ENCODE results near the gene RAB9B.

The RAB9B gene

DNA sequence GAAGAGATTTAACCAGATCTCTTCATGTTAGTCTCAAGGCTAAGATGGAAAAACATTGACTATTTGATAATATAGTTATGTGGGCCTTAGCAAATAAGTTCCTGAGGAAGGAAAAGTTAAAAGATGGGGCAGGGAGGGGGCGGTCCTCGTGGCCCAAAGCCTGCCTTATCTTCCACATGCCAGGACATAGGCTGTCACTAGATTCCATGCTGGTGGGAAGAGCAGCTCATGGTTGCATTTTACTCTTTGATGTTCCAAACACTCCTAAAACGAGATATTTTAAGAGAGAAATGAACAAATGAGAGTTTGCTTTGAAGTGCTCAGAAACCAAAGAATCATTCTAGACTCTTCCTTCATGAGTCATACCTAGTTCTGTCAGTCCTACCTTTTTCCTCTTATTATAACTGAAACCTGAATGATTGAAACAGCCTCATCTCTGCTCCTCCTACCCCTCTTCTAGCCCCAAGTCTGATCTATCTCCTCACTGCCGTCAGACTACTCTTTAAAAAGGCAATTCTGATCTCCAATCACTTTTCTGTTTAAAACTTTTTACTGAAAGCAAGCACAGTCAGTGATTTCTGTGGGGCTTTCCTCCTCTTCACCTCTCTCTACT lies 25.1 kb downstream of the RAB9B start:
- FAIRE-seq = no peak

DNA sequence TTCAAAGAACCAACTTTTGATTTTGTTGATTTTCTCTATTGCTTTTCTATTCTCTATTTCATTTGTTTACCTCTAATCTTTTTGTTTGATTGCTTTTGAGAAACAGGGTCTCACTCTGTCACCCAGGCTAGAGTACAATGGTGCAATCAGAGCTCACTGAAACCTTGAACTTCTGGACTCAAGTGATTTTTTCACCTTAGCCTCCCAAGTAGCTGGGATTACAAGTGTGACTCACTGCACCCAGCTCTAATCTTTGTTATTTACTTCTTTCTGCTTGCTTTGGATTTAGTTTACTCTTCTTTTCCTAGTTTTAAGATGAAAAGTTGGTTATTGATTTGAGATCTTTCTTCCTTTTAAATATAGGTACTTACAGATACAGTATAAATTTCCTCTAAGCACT lies 26.2 kb downstream of the RAB9B start:
- FAIRE-seq = no peak

DNA sequence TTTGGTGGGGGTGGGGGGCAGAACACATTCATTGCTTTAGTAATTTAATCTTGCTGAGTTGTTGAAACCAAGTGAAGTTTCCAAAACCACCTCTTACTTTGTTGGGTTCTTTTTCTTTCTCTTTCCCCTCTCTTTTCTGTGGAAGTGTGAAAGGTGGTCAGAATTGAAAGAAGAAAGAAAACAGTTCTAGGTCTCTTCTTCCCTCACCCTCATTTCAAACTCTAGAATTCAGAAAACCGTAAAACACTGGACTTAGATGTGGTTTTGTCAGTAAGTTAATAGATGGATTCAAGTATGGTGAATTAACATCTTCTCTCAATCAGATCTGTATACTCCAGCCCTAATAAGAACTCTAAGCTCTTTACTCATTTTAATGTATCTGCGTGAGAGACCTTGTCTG lies 31.7 kb downstream of the RAB9B start:
- FAIRE-seq = no peak

DNA sequence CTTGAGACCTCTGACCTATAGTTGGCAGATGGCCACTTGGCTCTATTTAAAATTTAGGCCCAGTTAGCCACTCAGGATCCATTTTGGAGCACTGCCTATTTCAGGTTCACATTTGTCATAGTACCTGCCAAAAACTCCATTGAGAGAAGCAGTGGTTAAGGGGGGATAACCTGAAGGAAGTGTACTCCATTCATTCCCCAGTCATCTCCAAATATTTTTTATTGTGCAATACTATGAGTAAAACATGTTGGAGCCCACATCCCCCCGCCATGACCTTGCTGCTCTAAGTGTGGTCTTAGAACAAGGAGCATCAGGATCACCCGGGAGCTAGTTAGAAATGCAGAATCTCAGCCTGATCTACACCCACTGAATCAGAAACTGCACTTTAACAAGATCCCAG lies 34.4 kb downstream of the RAB9B start:
- no peak for FAIRE-seq

DNA sequence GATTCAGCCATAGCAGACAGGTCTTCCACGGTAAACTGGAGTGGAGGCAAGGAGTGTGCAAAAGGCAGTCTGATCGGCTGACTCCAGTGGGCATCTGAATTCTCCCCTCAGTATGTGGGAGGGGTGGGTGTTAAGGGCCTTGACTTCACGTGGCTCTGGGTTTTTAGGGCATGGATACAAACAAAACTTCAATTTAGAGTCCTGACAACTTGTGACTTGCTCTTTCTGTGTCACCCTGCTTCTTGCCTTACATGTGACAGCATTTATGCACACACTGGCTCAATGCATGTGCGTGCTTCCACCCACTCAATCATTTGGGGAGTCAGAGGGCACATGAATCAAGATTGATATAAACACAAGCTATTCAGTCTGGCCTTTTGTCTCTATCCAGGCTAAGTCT lies 37.9 kb downstream of the RAB9B start:
- no peak for FAIRE-seq

DNA sequence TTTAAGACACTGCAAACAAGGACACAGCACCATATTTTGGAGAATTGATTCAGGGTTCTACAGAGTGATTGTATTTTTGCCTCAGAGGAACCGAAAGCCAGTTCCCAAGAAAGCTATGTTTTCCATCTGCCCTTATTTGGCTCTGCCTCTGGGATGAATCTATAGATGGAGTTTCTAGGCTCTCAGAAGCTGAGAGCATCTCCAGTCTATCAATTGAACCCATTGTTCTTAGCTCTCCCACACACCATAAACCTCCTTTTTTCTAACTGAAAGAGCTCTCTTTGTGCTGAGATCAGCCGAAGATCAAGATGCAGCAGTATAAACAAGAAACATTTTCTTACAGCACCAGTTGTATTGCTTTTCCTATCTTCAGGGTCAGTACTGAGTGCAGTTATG lies 38.5 kb downstream of the RAB9B start:
- FAIRE-seq = no peak

DNA sequence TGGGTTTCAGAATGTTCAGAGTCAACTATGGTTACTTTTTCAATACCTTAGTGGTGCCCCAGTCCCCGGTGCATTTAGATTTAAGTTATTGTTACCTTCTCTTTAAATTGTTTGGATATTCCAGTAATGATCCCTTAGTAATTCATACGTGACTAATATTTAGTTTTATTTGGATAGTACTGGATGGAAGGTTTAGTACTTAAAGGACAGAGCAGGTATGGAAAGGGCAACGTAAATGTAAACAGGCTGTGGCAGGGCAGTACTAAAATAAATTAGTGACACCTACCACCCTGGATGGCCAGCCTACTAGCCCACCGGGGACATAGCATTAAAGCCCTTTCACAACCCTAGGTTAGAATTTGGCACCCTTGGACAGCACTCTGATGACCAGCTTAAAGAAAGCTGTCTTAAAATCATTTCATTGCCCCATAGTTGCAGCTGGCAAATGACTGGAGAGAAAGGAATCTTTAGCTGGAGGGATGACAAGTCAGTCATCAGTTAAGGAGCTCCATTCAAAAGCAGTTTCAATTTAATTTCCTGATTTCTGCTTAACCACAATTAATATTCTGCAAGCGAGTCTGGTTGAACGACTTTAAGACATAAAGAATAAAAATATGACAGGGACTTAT lies 39.0 kb downstream of the RAB9B start:
- no peak for FAIRE-seq

DNA sequence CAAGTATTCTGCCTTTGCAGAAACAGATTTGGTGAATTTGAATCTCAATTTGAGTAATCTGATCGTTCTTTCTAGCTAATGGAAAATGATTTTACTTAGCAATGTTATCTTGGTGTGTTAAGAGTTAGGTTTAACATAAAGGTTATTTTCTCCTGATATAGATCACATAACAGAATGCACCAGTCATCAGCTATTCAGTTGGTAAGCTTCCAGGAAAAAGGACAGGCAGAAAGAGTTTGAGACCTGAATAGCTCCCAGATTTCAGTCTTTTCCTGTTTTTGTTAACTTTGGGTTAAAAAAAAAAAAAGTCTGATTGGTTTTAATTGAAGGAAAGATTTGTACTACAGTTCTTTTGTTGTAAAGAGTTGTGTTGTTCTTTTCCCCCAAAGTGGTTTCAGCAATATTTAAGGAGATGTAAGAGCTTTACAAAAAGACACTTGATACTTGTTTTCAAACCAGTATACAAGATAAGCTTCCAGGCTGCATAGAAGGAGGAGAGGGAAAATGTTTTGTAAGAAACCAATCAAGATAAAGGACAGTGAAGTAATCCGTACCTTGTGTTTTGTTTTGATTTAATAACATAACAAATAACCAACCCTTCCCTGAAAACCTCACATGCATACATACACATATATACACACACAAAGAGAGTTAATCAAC lies 40.1 kb downstream of the RAB9B start:
- FAIRE-seq = no peak

DNA sequence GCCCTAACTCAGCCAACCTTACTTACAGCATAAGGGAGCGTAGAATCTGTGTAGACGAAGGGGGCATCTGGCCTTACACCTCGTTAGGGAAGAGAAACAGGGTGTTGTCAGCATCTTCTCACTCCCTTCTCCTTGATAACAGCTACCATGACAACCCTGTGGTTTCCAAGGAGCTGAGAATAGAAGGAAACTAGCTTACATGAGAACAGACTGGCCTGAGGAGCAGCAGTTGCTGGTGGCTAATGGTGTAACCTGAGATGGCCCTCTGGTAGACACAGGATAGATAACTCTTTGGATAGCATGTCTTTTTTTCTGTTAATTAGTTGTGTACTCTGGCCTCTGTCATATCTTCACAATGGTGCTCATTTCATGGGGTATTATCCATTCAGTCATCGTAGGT lies 40.8 kb downstream of the RAB9B start:
- no peak for FAIRE-seq

DNA sequence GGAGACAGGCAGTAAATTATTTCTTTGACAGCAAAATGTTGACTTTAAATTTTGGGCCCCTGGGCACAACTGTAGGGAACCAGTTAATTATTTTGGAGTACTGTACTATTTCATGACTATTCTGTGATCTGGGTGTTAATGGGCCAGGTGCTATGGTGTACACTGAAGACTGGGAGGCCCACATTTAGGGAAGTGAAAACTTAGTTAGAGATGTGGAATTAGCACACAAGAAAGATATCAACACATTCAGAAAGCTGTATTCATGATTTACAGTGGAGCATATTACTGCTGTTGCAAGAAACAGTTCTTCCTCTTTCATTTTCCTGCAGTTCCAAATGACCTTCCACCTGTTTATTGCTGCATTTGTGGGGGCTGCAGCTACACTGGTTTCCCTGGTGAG lies 43.1 kb downstream of the RAB9B start:
- FAIRE-seq = no peak

DNA sequence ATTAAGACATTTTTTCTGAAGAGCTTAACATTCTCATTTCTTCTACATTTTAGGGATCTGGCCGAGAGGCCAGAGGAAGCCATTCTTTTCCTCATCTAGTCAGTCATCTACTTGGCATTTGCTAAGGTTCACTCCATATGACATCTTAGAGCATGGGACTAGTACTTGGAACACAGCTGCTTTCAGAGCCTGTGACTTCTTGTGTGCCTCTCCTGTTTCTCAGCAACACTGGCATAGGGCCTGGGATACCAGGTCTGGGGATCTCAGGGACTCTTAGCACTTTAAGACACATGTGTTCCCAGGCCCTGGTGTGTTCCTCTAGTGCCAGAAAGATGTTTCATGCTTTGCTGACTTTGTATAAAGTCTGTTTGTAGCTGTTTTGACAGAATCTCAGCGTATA lies 48.1 kb downstream of the RAB9B start:
- no peak for FAIRE-seq

DNA sequence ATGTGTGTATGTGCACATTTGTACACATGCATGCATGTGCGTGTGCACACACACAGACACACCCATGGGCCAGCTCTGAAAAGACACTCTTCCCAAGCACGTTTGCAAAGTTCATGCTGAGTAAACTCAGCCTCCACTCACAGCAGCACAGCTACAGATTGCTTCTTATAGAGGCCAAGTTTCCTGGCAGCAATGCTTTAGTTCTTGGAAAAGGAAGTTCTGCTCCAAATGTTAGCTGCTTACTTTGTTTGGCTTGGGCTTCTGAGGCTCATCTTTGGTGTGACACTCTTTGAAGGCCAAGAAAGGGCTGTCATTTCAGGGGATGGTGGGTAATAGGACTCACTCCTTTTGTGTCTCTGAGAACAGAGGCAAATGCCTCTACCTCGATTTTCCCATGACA lies 48.9 kb downstream of the RAB9B start:
- no peak for FAIRE-seq

DNA sequence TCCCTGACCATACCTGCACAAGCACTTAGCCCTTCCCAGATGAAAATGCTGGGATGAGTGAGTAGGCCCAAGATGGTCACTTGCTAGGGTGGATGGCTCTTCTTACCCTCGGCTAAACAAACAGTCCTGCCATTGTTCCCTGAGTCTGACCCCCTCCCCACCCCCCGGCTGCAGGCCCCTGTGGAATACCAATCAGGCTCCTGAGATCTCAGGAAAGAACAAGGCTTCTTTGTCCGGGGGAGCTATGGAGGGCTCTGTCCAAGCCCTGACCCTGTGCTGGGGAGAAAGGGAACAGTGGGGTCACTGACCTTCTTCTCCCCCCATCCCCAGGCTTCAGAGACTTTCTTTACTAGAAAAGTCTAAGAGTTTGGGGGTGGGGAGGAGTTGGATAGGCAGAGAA lies 49.4 kb downstream of the RAB9B start:
- no peak for FAIRE-seq

DNA sequence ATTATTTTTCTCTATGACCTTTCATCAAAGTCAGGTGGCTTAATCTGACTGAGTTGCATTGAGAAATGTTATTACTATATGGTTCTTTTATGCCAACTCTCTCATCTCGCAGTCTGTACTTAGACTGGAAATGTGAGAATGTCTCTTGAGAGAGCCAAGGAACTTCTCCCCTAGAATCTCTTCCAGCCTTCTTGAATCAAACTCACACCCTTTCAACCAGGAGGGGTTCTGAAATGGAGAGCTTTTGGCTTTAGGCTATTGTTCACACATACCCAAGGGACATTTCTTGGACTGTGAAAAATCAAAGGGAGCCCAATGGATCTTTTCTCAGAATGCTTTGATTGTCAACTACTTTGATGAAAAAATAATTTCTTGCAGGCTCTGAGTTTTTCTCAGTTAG lies 50.4 kb downstream of the RAB9B start:
- no peak for FAIRE-seq

DNA sequence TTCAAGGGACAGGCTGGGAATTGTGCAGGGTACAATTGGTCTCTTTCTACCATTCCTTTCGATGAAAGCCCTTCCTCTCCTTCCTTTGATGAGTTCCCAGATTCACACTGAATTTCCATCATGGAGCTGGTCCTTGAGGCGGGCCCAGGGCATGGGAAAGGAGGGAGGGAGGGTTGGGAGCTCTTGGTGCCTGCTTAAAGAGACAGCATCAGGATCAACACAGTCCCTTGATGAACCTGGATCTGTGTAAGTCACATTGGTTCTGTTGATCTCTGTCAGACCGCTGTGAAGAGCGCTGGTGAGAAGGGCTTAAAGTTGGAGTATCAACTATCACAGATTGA lies 51.0 kb downstream of the RAB9B start:
- FAIRE-seq = no peak

DNA sequence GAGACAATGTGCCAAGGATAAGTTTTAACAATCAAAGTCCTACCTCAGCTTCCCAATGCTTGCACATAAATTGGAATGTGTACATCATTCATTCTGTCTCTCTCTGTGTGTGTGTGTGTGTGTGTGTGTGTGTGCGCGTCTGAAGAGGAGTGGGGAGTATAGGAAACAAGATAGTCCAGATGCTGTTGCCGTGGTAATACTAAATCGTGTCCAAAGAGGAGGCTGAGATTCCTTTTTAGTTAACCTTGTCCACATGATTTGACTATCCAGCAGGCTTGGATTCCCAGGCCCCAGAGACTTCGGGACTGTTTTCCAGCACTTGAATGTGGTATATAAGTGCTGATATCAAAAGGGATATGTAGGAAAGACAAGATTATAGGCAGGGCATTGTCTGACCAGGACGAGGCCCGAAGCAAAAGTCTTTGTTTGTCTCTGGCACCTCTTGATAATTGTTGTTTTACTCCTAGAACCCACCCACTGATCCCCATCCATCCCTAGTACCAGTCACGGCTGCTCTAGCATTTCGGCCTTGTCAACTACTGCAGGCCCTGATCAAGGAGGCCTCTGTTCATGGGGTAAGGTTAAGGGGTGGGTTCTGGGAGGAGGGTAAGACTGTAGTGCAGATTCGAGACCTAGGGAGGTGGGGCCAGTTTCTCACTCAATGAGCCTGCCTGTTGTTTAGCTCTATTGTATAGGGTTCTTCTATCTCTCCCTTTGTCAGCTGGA lies 51.6 kb downstream of the RAB9B start:
- no peak for FAIRE-seq

DNA sequence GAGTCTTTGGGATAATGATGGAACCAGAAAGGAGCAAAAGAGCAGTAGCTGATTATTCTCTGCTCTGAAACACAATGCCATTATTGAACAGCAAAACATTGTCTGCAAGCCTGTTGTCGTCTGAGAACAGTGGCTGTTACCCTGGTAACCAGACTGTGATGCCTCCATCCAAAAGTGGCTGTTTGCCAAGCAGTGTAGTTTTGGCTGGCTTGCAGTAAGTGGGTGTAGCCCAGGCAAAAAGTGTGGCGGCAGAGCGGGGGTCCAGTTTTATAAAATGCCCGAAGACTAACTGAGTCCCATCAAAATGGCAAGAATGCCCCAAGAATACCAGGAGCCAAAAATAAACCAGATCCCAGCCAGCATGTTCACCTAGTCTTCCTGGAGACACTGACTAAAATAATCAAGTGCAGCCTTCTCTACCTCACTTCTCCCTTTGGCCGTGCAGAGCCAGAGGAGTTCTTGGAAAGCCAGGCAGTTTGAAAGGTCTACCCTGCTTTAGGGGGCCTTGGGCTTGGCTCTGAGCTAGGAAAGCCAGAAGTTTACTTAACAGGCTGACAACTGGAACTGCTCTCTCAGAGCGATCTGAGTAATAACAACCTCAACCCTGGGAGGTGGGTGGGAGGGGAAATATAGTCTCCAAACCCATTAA lies 52.8 kb downstream of the RAB9B start:
- FAIRE-seq = no peak

DNA sequence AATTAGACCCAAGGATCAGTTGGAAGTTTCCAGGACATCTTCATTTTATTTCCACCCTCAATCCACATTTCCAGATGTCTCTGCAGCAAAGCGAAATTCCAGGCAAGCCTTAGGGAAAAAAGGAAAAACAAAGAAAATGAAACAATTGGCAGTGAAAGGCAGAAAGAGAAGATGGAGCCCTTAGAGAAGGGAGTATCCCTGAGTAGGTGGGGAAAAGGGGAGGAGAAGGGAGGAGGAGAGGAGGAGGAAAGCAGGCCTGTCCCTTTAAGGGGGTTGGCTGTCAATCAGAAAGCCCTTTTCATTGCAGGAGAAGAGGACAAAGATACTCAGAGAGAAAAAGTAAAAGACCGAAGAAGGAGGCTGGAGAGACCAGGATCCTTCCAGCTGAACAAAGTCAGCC lies 55.5 kb downstream of the RAB9B start, which contains the start of gene PLP1:
Gene PLP1 (plus strand): TSS at position 295 of the 400 bp plus-strand sequence. CDS start 156 bp downstream, outside the sequence.
- FAIRE-seq = no peak

DNA sequence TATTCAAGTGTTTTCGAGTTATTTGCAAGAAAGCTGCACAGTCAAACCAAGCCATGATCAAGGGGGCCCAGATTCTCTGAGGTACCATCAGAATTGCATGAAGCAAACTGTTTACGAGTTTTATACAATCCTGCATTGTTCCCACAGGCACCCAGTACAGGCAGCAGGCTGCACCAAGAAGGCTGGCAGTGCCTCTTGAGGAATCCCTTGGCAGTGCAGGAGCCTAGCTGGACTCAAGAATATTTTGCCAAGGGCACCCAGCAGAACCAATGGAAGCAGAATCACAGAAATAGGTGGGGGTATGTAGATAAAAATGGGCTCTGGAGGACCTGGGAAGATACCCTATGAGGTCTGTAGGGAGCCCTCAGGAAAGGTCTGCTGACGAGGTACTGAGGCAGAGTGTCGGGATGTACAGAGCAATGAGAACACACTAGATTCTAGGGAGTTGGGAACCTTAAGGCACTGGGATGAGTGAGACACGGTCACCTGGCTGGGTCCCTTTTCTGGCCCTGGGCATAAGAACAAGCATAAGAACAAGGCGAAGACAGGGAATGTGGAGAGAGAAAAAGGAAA lies 57.9 kb downstream of the RAB9B start:
- no peak for FAIRE-seq

DNA sequence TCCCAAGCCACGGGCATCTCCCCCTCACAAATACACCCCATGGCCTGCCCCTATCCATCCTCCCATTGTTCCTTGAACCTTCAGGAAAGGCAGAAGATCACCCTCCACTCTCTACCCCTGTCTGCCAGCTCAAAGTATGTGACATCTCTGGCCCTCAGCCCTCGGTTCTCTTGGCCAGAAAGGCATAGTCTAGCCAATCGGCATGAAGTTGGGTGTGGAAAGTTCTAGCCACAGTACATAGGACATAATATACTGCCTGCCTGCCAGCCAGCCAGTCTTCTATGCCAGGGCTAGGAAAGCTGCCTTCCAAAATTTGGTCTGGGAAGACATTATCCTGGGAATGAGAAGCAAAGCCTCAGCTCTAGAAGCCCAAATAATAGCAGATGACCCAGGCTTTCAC lies 58.6 kb downstream of the RAB9B start:
- FAIRE-seq = no peak

All from islet of Langerhans (tissue), 1 donor.